ENCODE results near the gene SEPTIN1. TPM values are rescaled to one million over a fixed set of nuclear protein-coding genes. Genes with fewer than 3 reads are reported as not detected.

The SEPTIN1 gene
- total and polyA plus RNA-seq, 2 of the 13 experiments (the other 11 are each of a cell fraction or from before 2014, with no cell fraction given): 0.18 to 0.67 TPM

GRCh38 chr16:30359871-30360170 is 22.5 kb downstream of the SEPTIN1 start:
- no peak for TF ChIP-seq FOXJ3 (CRISPR knock-in tag; IDR thresholded peaks at IDR 0.05; ENCODE audit: borderline replicate concordance)
- 0 out of 2 replicates have a peak, but pooled peaks have one; percentile 51 for TF ChIP-seq CHCHD3 (CRISPR knock-in tag; IDR thresholded peaks at IDR 0.05)
- Histone ChIP-seq H3K4me3 (replicated peaks in 1 of 3; ENCODE audit: insufficient read depth in 1 of 3, low read depth in 2 of 3, low read length in 3 of 3) (no peak overlapping the region), H3K9me3 (ENCODE audit: low read length) (no peaks in the 10 kb centered on the region), H3K4me2 (ENCODE audit: low read depth, low read length) (no peak overlapping the region), H2AFZ (ENCODE audit: low read length) (no peak overlapping the region), H3K36me3 (replicated peaks in 1 of 2; ENCODE audit: control insufficient read depth in 1 of 2, insufficient read depth in 2 of 2, low read length in 2 of 2) (peaks cover 16 to 49% of the 10 kb centered on the region in 2 experiments; a peak in 4 of 5 replicates), H3K27me3 (ENCODE audit: control insufficient read depth in 1 of 2, insufficient read depth in 2 of 2, low read length in 2 of 2) (no peaks in the 10 kb centered on the region), H3K9ac (ENCODE audit: insufficient read depth, low read depth, low read length) (no peak overlapping the region), H4K20me1 (ENCODE audit: insufficient read depth, low read length) (no peaks in the 10 kb centered on the region), H3K4me1 (ENCODE audit: insufficient read depth, low read length) (peaks cover 29% of the 10 kb centered on the region), H3K79me2 (ENCODE audit: insufficient read depth, low read length) (peaks cover 18% of the 10 kb centered on the region), H3K27ac (ENCODE audit: extremely low read length, insufficient read depth, low read length) (no peak overlapping the region)
- no peak for ATAC-seq
- no peak for FAIRE-seq
- intact Hi-C loops (cut with micrococcal nuclease; ENCODE audit: unreplicated experiment) (no loop called here), in situ Hi-C loops (cut with HindIII; ENCODE audit: extremely low pct_ligation_motif_present, low pct_unique_long_range_greater_than_20kb) (loop anchor here (10.0 kb wide), 1 partner anchor 255 kb away; the partner anchor contains the start of gene ZNF689)
- CTCF ChIA-PET (ENCODE audit: low intra/inter-chr PET ratio, low total read pairs): no interaction called here
- no peak for DNase-seq (ENCODE audit: low spot score)
- 96% methylated on average over 5 of the region's 6 CpGs for WGBS (ENCODE audit: low lambda C conversion rate)
- POLR2A ChIA-PET: interaction anchor here (6.7 kb wide), 1 partner anchor 10 kb away, joined by 94 read pairs; the partner anchor contains the start of gene TBC1D10B
- BruUV-seq (replicated peaks): no TSS peak

- in situ Hi-C loops (cut with HindIII; ENCODE audit: extremely low pct_ligation_motif_present, low pct_unique_long_range_greater_than_20kb) (loop anchor here (10.0 kb wide), 1 partner anchor 256 kb away; the partner anchor contains the start of gene ZNF689), intact Hi-C loops (cut with micrococcal nuclease; ENCODE audit: unreplicated experiment) (no loop called here)
- no peak overlapping the region for H3K4me3 ChIP-seq (replicated peaks in 1 of 3; ENCODE audit: insufficient read depth in 1 of 3, low read depth in 2 of 3, low read length in 3 of 3)
- no peak overlapping the region for H3K9ac ChIP-seq (ENCODE audit: insufficient read depth, low read depth, low read length)
- H3K27ac ChIP-seq (ENCODE audit: extremely low read length, insufficient read depth, low read length): no peak overlapping the region
- peaks cover 13 to 44% of the 10 kb centered on the region in 2 experiments; a peak in 4 of 5 replicates for H3K36me3 ChIP-seq (replicated peaks in 1 of 2; ENCODE audit: control insufficient read depth in 1 of 2, insufficient read depth in 2 of 2, low read length in 2 of 2)
- H3K4me1 ChIP-seq (ENCODE audit: insufficient read depth, low read length): peaks cover 30% of the 10 kb centered on the region
- no peak overlapping the region for H3K4me2 ChIP-seq (ENCODE audit: low read depth, low read length)
- peaks cover 23% of the 10 kb centered on the region for H3K79me2 ChIP-seq (ENCODE audit: insufficient read depth, low read length)
- no peak overlapping the region for H2AFZ ChIP-seq (ENCODE audit: low read length)
- BruUV-seq (replicated peaks): no TSS peak
- ATAC-seq (no peak), DNase-seq (ENCODE audit: low spot score) (no peak), FAIRE-seq (no peak)
- no peaks in the 10 kb centered on the region for H4K20me1 ChIP-seq (ENCODE audit: insufficient read depth, low read length)
- WGBS (ENCODE audit: low lambda C conversion rate): 98% methylated on average over 28 of the region's 28 CpGs
- CTCF ChIA-PET (ENCODE audit: low intra/inter-chr PET ratio, low total read pairs): no interaction called here
- no peaks in the 10 kb centered on the region for H3K9me3 ChIP-seq (ENCODE audit: low read length)
- POLR2A ChIA-PET: interaction anchor here (1.7 to 6.7 kb wide), 2 partner anchors 10 to 51 kb away, joined by 4 to 94 read pairs; partner anchors contain the start of gene TBC1D10B
- no peaks in the 10 kb centered on the region; a peak in 1 of 5 replicates for H3K27me3 ChIP-seq (ENCODE audit: control insufficient read depth in 1 of 2, insufficient read depth in 2 of 2, low read length in 2 of 2)
- TF ChIP-seq ZBED4 (CRISPR knock-in tag; IDR thresholded peaks at IDR 0.05; ENCODE audit: borderline replicate concordance): no peak
- TF ChIP-seq ZBTB34 (CRISPR knock-in tag; IDR thresholded peaks at IDR 0.05): no peak
- TF ChIP-seq ZNF580 (CRISPR knock-in tag; IDR thresholded peaks at IDR 0.05; ENCODE audit: borderline replicate concordance, low read depth): no peak
- TF ChIP-seq KAT8 (CRISPR knock-in tag; IDR thresholded peaks at IDR 0.05): no peak
- TF ChIP-seq ZNF333 (CRISPR knock-in tag; IDR thresholded peaks at IDR 0.05; ENCODE audit: borderline replicate concordance): no peak
- no peak for TF ChIP-seq ZBTB3 (CRISPR knock-in tag; IDR thresholded peaks at IDR 0.05; ENCODE audit: borderline replicate concordance, low read depth)
- no peak for TF ChIP-seq CCAR2 (optimal IDR thresholded peaks at IDR 0.05; ENCODE audit: low read depth, low read length)
- TF ChIP-seq NFKB2 (CRISPR knock-in tag; IDR thresholded peaks at IDR 0.05; ENCODE audit: borderline replicate concordance): no peak
- peak; percentile 85 for TF ChIP-seq AGO2 (optimal IDR thresholded peaks at IDR 0.05; ENCODE audit: low read depth, low read length)
These were observed 23.1 kb downstream of the SEPTIN1 start for GRCh38 chr16:30358990-30359870.
